ACC112 (cell line): ENCODE measurements around the gene NEK2.
A peak's percentile ranks its signal among the peaks of the same experiment; 100 is the strongest.

Experiments used
- H2AFZ ChIP-seq: fragments of 200-600 bp; sonication (generic); one replicate; pipeline ENCODE4 v1.6.0; 2017; ENCODE audit warnings: antibody characterized with exemption, low read length; ENCODE audit not compliant: unreplicated experiment
- H3K27ac ChIP-seq: fragments of 200-600 bp; sonication (generic); 2 replicates; pipeline ENCODE4 v1.5.1; 2014; ENCODE audit warnings: low read depth, mild to moderate bottlenecking, antibody characterized with exemption, low read length, moderate library complexity
- H3K27me3 ChIP-seq: fragments of 200-600 bp; sonication (generic); 2 replicates; pipeline ENCODE4 v1.6.1; 2014; ENCODE audit warnings: mild to moderate bottlenecking, antibody characterized with exemption, low read length, moderate library complexity, mixed read lengths; ENCODE audit not compliant: insufficient read depth
- H3K36me3 ChIP-seq: fragments of 200-600 bp; sonication (generic); 2 replicates; pipeline ENCODE4 v1.6.1; 2016; ENCODE audit warnings: mild to moderate bottlenecking, antibody characterized with exemption, low read length, moderate library complexity, mixed read lengths; ENCODE audit not compliant: insufficient read depth
- H3K4me1 ChIP-seq: fragments of 200-600 bp; sonication (generic); one replicate; pipeline ENCODE4 v1.6.1; 2016; ENCODE audit warnings: low read length, mixed read lengths; ENCODE audit not compliant: insufficient read depth, unreplicated experiment, control insufficient read depth
- H3K4me3 ChIP-seq: fragments of 200-600 bp; sonication (generic); 2 replicates; pipeline ENCODE4 v1.5.1; 2014; ENCODE audit warnings: mild to moderate bottlenecking, low read depth, low read length
- H3K79me2 ChIP-seq: fragments of 200-600 bp; sonication (generic); one replicate; pipeline ENCODE4 v1.6.0; 2016; ENCODE audit warnings: low read length; ENCODE audit not compliant: control insufficient read depth, unreplicated experiment, insufficient read depth

Gene NEK2

GRCh38 chr1:211620097-211620496, 55.3 kb downstream of the NEK2 start:
- no peaks in the 10 kb centered on the region for H3K4me1 ChIP-seq
- H2AFZ ChIP-seq = no peak overlapping the region
- H3K4me3 ChIP-seq = no peak overlapping the region

GRCh38 chr1:211619033-211619996, 56.1 kb downstream of the NEK2 start:
- H3K27ac ChIP-seq = no peak overlapping the region
- H3K27me3 ChIP-seq = no peaks in the 10 kb centered on the region
- no peak overlapping the region for H2AFZ ChIP-seq
- H3K4me1 ChIP-seq = no peaks in the 10 kb centered on the region
- no peak overlapping the region for H3K4me3 ChIP-seq
- no peaks in the 10 kb centered on the region for H3K79me2 ChIP-seq
- no peaks in the 10 kb centered on the region for H3K36me3 ChIP-seq

More at GRCh38 chr1:211620097-211620496, 55.3 kb downstream of the NEK2 start:
- Histone ChIP-seq H3K36me3 (no peaks in the 10 kb centered on the region), H3K79me2 (no peaks in the 10 kb centered on the region), H3K27ac (no peak overlapping the region), H3K27me3 (no peaks in the 10 kb centered on the region)

- no peak overlapping the region for H3K4me3 ChIP-seq
- no peaks in the 10 kb centered on the region for H3K27me3 ChIP-seq
- no peak overlapping the region for H3K27ac ChIP-seq
- H3K79me2 ChIP-seq = no peaks in the 10 kb centered on the region
- H3K36me3 ChIP-seq = no peaks in the 10 kb centered on the region
- H2AFZ ChIP-seq = no peak overlapping the region
- H3K4me1 ChIP-seq = peaks cover 9% of the 10 kb centered on the region
Observed at GRCh38 chr1:211616965-211617297, 58.5 kb downstream of the NEK2 start.

DNA sequence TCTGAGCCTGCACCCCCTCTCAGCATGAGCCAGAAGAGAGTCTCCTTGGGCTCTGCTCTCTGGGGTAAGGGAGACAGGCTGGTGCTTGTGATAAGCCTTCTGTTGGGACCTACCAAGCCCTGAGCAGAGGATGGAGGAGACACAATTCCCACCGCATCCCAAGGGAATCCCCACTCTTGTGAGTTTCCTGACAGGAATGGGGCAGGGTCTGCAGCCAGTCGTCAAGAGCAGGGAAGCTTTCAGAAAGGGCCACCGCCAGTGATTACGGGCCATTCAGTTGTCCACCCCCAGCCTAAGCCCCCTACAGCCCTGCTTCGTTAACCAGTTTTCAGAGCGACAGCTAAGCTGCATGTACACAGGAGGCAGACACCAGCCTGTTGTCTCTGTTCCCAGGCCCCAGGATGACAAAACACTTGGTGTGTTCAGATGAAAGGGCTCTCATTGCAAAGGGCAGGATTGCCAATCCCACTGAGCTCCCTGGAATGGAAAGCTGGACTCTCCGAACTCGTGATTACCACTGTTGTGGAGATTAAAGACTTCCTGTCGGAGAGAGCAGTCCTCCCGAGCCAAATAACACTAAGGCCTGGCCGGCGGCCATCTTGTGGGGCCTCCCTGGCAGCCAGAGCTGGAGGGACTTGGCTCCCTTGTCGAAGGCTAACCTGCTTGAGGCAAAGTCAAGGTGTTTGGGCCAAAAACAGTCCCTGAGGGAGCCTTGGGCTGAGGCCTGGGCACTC, 59.0 kb downstream of the NEK2 start:
- Histone ChIP-seq H3K4me1 (peaks cover 10% of the 10 kb centered on the region), H3K4me3 (no peak overlapping the region), H3K27ac (no peak overlapping the region), H3K27me3 (no peaks in the 10 kb centered on the region), H3K36me3 (no peaks in the 10 kb centered on the region), H3K79me2 (no peaks in the 10 kb centered on the region), H2AFZ (no peak overlapping the region)

DNA sequence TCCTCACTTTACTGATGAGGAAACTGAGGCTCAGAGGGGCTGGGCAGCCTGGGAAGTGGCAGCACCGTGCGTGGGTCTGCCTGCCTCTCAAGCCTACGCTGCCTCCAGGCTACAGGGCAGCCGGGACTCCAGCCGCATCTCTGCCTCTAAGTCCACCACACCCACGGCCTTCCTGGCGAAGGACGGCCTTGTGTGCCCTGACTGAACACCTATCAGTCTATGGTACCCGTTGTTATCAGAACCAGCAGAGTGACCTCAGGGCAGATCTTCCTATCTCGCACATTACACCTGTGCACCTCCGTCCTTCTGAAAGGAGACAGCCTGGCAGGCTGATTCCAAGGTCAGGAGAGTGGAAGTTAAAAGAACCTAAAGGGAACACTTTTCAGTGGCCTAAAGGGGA, 60.8 kb downstream of the NEK2 start:
- Histone ChIP-seq H2AFZ (no peak overlapping the region), H3K36me3 (no peaks in the 10 kb centered on the region), H3K4me1 (peaks cover 17% of the 10 kb centered on the region)

DNA sequence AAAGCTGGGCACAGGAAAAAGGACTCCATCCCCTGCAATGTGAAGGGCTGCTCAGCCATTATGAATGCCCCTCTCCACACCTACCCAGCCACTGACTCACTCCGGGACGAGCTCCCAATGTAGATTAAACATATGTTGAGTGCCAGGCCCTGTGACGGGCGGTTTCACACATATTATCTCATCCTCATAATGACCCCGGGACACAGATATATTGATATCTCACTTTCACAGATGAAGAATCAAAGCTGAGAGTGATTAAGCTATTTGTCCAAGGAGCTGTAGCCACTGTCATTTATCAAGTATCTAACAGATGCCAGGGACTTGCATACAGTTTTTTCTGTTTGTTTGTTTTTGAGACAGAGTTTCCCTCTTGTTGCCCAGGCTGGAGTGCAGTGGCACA, 61.5 kb downstream of the NEK2 start:
- Histone ChIP-seq H3K4me1 (peaks cover 23% of the 10 kb centered on the region), H3K36me3 (no peaks in the 10 kb centered on the region), H3K79me2 (no peaks in the 10 kb centered on the region), H3K27me3 (no peaks in the 10 kb centered on the region), H3K4me3 (no peak overlapping the region), H2AFZ (no peak overlapping the region), H3K27ac (0 out of 2 replicates have a peak overlapping the region, but pooled peaks have one; percentile 14)

More for the DNA sequence above, 60.8 kb downstream of the NEK2 start:
- Histone ChIP-seq H3K27me3 (no peaks in the 10 kb centered on the region), H3K27ac (no peak overlapping the region), H3K4me3 (no peak overlapping the region), H3K79me2 (no peaks in the 10 kb centered on the region)

DNA sequence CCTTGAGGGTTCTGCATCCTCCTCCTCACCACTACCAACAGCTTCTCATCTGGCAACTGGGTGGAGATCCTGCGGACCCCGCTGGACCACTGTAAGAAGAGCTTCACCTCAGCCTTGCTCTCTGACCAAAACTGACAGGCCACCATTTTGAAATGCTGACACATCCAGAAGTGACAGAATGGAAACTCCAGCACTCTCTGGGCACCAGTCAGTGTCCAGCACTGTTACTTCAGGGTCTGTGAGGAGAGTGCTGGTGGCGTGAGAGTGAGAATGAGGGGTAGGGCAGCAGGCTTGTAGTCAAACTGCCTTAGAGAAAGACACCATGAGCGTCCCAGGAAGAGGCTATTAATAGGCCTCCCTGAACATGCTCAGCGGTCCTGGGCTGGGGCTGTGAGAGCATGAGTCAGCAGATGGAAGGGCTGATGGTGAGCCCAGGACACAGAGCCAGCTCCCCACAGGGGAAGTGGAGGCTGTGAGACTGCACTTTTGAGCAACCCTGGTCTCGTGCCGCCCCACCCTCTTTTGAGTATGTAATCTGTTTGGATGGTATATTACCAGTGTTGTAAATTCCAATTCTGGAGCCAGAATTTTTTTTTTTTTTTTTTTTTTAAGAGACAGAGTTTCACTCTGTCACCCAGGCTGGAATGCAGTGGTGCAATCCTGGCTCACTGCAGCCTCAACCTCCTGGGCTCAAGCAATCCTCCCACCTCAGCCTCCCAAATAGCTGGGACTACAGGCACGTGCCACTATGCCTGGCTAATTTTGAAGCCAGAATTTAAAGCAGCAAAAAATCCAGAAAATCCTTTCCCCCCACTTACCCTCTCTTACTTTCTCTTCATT, 62.1 kb downstream of the NEK2 start:
- H3K36me3 ChIP-seq = no peaks in the 10 kb centered on the region
- H3K79me2 ChIP-seq = no peaks in the 10 kb centered on the region
- peak overlapping the region; percentile 72 for H2AFZ ChIP-seq
- H3K4me3 ChIP-seq = no peak overlapping the region
- peaks cover 23% of the 10 kb centered on the region for H3K4me1 ChIP-seq
- no peaks in the 10 kb centered on the region for H3K27me3 ChIP-seq
- H3K27ac ChIP-seq = peak overlapping the region; percentile 85

GRCh38 chr1:211612786-211613107, 62.7 kb downstream of the NEK2 start:
- Histone ChIP-seq H3K27me3 (no peaks in the 10 kb centered on the region), H3K36me3 (no peaks in the 10 kb centered on the region), H2AFZ (peak overlapping the region; percentile 72), H3K27ac (peak overlapping the region; percentile 85), H3K4me3 (no peak overlapping the region), H3K4me1 (peaks cover 23% of the 10 kb centered on the region), H3K79me2 (no peaks in the 10 kb centered on the region)
